K562 (cell line): Measurements from ENCODE around the gene SRL. TPM values are rescaled to one million over a fixed set of nuclear protein-coding genes. Genes with fewer than 3 reads are reported as not detected.
A peak's percentile ranks its signal among the peaks of the same experiment; 100 is the strongest.

ENCODE experiments used
- CREB1 ChIP-seq, 2 experiments: sonication (generic) in 1 of 2; formaldehyde crosslinking in 1 of 2; IDR thresholded peaks; 2 replicates each; pipeline versions ENCODE4 v1.6.1 to v1.8.0; 2012 to 2022; ENCODE audit warnings: inconsistent platforms in 1 of 2, mild to moderate bottlenecking in 1 of 2, missing genetic modification reagents in 1 of 2, moderate library complexity in 1 of 2
- HDAC6 ChIP-seq: IDR thresholded peaks from 2 replicates; pipeline ENCODE4 v1.6.1; 2012; ENCODE audit warnings: low read depth, mild to moderate bottlenecking, control low read depth, inconsistent platforms, low read length, moderate library complexity
- HOXB6 ChIP-seq: fragments of 250-450 bp; sonication (Bioruptor Pico); IDR thresholded peaks from 2 replicates; pipeline ENCODE4 v1.5.1; 2022; ENCODE audit warnings: mild to moderate bottlenecking, borderline replicate concordance
- MYBL2 ChIP-seq, 2 experiments: fragments of 450-650 bp in 1 of 2; sonication (generic) in 1 of 2; formaldehyde crosslinking in 1 of 2; IDR thresholded peaks; 2 replicates each; pipeline versions ENCODE4 v1.6.1 to v1.8.1; 2017 to 2022; ENCODE audit warnings: borderline replicate concordance in 1 of 2, inconsistent platforms in 1 of 2, low read depth in 1 of 2, mild to moderate bottlenecking in 1 of 2, missing genetic modification reagents in 1 of 2, moderate library complexity in 1 of 2
- NR4A1 ChIP-seq, 2 experiments: fragments of 250-450 bp in 1 of 2; fragments of 450-650 bp in 1 of 2; sonication (Bioruptor Pico) in 1 of 2; IDR thresholded peaks; 2 replicates each; pipeline versions ENCODE4 v1.4.0 to v1.6.1; 2016 to 2020; ENCODE audit warnings: mild to moderate bottlenecking in 2 of 2, missing compliant biosample characterization in 1 of 2, missing genetic modification characterization in 1 of 2, moderate library complexity in 1 of 2
- RB1 ChIP-seq: fragments of 450-650 bp; IDR thresholded peaks from 2 replicates; pipeline ENCODE4 v1.6.1; 2017; ENCODE audit warnings: low read depth, mild to moderate bottlenecking
- SRF ChIP-seq, 2 experiments: fragments of 250-450, 450-650 bp in 1 of 2; sonication (Bioruptor Pico) in 1 of 2; sonication (generic) in 1 of 2; formaldehyde crosslinking; IDR thresholded peaks; 2 replicates each; pipeline versions ENCODE4 v1.5.0 to v1.5.1; 2020 to 2022; ENCODE audit warnings: mild to moderate bottlenecking in 1 of 2, missing genetic modification reagents in 1 of 2
- XRCC4 ChIP-seq: IDR thresholded peaks from one replicate; pipeline ENCODE4 v1.6.1; 2011; ENCODE audit not compliant: insufficient read depth, insufficient read length; ENCODE audit errors: extremely low read depth
- ZBTB33 ChIP-seq: sonication (generic); formaldehyde crosslinking; IDR thresholded peaks from 2 replicates; pipeline ENCODE4 v1.8.1; 2023; ENCODE audit warnings: mild to moderate bottlenecking, missing genetic modification reagents
- ZNF184 ChIP-seq: sonication (generic); formaldehyde crosslinking; IDR thresholded peaks from 2 replicates; pipeline ENCODE4 v1.5.0; 2020; ENCODE audit warnings: missing genetic modification reagents
- ZNF224 ChIP-seq: sonication (generic); formaldehyde crosslinking; IDR thresholded peaks from 2 replicates; pipeline ENCODE4 v1.8.0; 2022; ENCODE audit warnings: mild to moderate bottlenecking, missing genetic modification reagents
- ZNF23 ChIP-seq: fragments of 250-450 bp; sonication (Bioruptor Pico); IDR thresholded peaks from 2 replicates; pipeline ENCODE4 v1.4.0; 2020; ENCODE audit warnings: mild to moderate bottlenecking
- ZNF551 ChIP-seq: fragments of 250-450 bp; sonication (Bioruptor Pico); IDR thresholded peaks from 2 replicates; pipeline ENCODE4 v1.5.0; 2021; ENCODE audit warnings: mild to moderate bottlenecking, moderate library complexity
- ZNF57 ChIP-seq: fragments of 450-650 bp; formaldehyde crosslinking; IDR thresholded peaks from 2 replicates; pipeline ENCODE4 v1.4.0; 2020; ENCODE audit warnings: mild to moderate bottlenecking, moderate library complexity
- ZNF707 ChIP-seq: fragments of 250-450 bp; sonication (Bioruptor Pico); conservative IDR thresholded peaks from 2 replicates; pipeline ENCODE4 v1.8.0; 2022; ENCODE audit warnings: inconsistent platforms, mild to moderate bottlenecking, moderate library complexity
- ZNF780A ChIP-seq: fragments of 250-450 bp; sonication (Bioruptor Pico); IDR thresholded peaks from 2 replicates; pipeline ENCODE4 v1.5.0; 2021; ENCODE audit warnings: mild to moderate bottlenecking
- polyA plus RNA-seq, 8 experiments: library from polyadenylated mRNA; depleted of rRNA in 4 of 8; stranded (reverse) in 5 of 8; unstranded in 3 of 8; fragments of >200 nt; fragmentation: Nextera tagmentation in 2 of 8; fragmentation: Illumina TruSeq in 1 of 8; extraction: Ambion mirVana in 2 of 8; extraction: Trizol in 1 of 8; gene quantifications; 2 replicates each; pipeline versions ENCODE4 v1.2.1 to v1.2.3, GENCODE V29; 2011 to 2014; ENCODE audit warnings: inconsistent platforms in 1 of 8, missing spikeins in 1 of 8
- total RNA-seq, 7 experiments: library from RNA; depleted of rRNA in 6 of 7; stranded (reverse); fragments of >200 nt in 6 of 7; fragmentation: Illumina TruSeq in 2 of 7; extraction: Trizol in 2 of 7; gene quantifications; 2 replicates each; pipeline versions ENCODE4 v1.2.1 to v1.2.3, GENCODE V29; 2011 to 2021; ENCODE audit warnings: low replicate concordance in 1 of 7
- TF ChIP-seq, protein P1 (sequence below): fragments of 450-650 bp; formaldehyde crosslinking; IDR thresholded peaks from 2 replicates; pipeline ENCODE4 v1.4.0; 2020; ENCODE audit warnings: mild to moderate bottlenecking, mixed read lengths
- TF ChIP-seq, protein P2 (sequence below): fragments of 250-450 bp; sonication (Bioruptor Pico); IDR thresholded peaks from 2 replicates; pipeline ENCODE4 v1.4.0; 2020; ENCODE audit warnings: mild to moderate bottlenecking

Gene SRL
- total and polyA plus RNA-seq, 9 of the 15 experiments (the other 6 are each of a cell fraction or from before 2014, with no cell fraction given): 0.01 TPM; not detected in 8

DNA sequence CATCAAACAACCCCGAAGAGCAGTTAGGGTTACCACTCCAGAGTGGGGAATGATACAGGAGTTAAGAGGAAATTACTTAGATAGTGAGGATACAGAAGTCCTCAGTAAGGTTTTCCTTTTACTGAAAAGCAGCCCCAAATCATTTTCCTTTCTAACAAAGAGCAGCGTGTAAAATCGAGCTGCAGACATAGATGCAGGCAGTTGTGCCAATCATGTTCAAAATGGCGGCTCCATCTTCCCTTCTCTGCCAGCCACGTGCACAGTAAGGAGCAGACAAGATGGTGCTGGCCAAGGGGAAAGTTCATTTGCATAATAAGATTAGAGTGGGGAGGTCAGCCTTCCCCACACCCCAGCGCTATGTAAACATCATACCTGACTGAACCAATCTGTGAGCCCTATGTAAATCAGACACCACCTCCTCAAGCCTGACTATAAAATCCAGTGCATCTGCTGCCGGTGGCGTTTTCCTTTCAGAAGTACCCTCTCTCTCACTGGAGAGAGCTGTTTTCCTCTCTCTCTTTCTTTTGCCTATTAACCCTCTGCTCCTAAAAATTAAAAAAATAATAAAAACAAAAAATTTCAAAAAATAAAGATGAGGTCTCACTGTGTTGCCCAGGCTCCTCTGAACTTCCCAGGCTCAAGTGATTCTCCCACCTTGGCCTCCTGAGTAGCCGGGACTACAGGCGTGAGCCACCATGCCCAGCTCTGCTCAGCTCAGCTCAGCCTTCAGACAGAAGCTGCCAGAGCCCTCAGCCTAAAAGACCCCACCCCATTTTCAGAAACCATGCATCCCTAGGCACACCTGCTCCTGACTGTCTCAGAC is 2.6 kb upstream of the SRL start (continued):
- TF ChIP-seq SRF (CRISPR knock-in tag; IDR thresholded peaks at IDR 0.05) (no peak), ZNF551 (CRISPR knock-in tag) (no peak), CREB1 (IDR thresholded peaks at IDR 0.05) (no peak), CREB1 (CRISPR knock-in tag; IDR thresholded peaks at IDR 0.05) (no peak), ZNF224 (CRISPR knock-in tag) (no peak), ZBTB33 (CRISPR knock-in tag) (no peak), XRCC4 (no peak), MYBL2 (IDR thresholded peaks at IDR 0.05; ENCODE audit: low read depth) (no peak), MYBL2 (CRISPR knock-in tag; IDR thresholded peaks at IDR 0.05; ENCODE audit: borderline replicate concordance) (no peak), ZNF184 (no peak), ZNF780A (CRISPR knock-in tag) (no peak), HOXB6 (CRISPR knock-in tag) (no peak), ZNF707 (no peak), RB1 (no peak), ZNF23 (CRISPR knock-in tag) (no peak), NR4A1 (CRISPR knock-in tag; IDR thresholded peaks at IDR 0.05) (no peak), NR4A1 (tag; IDR thresholded peaks at IDR 0.05) (peak; percentile 86; the same call in 1 of the 2 replicates), ZNF57 (CRISPR knock-in tag) (no peak), HDAC6 (no peak)
- TF ChIP-seq, protein P1, sequence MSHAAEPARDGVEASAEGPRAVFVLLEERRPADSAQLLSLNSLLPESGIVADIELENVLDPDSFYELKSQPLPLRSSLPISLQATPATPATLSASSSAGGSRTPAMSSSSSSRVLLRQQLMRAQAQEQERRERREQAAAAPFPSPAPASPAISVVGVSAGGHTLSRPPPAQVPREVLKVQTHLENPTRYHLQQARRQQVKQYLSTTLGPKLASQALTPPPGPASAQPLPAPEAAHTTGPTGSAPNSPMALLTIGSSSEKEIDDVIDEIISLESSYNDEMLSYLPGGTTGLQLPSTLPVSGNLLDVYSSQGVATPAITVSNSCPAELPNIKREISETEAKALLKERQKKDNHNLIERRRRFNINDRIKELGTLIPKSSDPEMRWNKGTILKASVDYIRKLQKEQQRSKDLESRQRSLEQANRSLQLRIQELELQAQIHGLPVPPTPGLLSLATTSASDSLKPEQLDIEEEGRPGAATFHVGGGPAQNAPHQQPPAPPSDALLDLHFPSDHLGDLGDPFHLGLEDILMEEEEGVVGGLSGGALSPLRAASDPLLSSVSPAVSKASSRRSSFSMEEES (CRISPR knock-in tag): no peak
- TF ChIP-seq, protein P2, sequence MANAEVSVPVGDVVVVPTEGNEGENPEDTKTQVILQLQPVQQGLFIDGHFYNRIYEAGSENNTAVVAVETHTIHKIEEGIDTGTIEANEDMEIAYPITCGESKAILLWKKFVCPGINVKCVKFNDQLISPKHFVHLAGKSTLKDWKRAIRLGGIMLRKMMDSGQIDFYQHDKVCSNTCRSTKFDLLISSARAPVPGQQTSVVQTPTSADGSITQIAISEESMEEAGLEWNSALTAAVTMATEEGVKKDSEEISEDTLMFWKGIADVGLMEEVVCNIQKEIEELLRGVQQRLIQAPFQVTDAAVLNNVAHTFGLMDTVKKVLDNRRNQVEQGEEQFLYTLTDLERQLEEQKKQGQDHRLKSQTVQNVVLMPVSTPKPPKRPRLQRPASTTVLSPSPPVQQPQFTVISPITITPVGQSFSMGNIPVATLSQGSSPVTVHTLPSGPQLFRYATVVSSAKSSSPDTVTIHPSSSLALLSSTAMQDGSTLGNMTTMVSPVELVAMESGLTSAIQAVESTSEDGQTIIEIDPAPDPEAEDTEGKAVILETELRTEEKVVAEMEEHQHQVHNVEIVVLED: no peak
